H1 (cell line): ENCODE data around the gene CBX4. TPM values are rescaled to one million over a fixed set of nuclear protein-coding genes. Genes with fewer than 3 reads are reported as not detected.

Experiments
- CHD1 ChIP-seq: IDR thresholded peaks from 2 replicates; pipeline ENCODE4 v1.6.1; 2012; ENCODE audit warnings: low read depth, low read length, improper control_type of control experiment
- CHD7 ChIP-seq: fragments of 300-600 bp; sonication (generic); IDR thresholded peaks from 2 replicates; pipeline ENCODE4 v1.7.1; 2012; ENCODE audit warnings: low read length, moderate library complexity, mild to moderate bottlenecking, inconsistent platforms; ENCODE audit not compliant: insufficient replicate concordance
- EZH2 ChIP-seq: fragments of 200-600 bp; sonication (generic); IDR thresholded peaks from 2 replicates; pipeline ENCODE4 v1.7.1; 2012; ENCODE audit warnings: low read depth, mild to moderate bottlenecking, moderate library complexity, low read length, inconsistent platforms; ENCODE audit not compliant: severe bottlenecking
- MAFK ChIP-seq: IDR thresholded peaks from 2 replicates; pipeline ENCODE4 v1.6.1; 2012; ENCODE audit warnings: low read depth, mild to moderate bottlenecking, improper control_type of control experiment, low read length
- RAD21 ChIP-seq, 2 experiments: IDR thresholded peaks in 1 of 2; conservative IDR thresholded peaks in 1 of 2; 2 replicates each; pipeline ENCODE4 v1.6.1; 2011; ENCODE audit warnings: low read depth in 2 of 2, low read length in 2 of 2, improper control_type of control experiment in 1 of 2, inconsistent platforms in 1 of 2, mild to moderate bottlenecking in 1 of 2, moderate library complexity in 1 of 2
- SIRT6 ChIP-seq: IDR thresholded peaks from one replicate; pipeline ENCODE4 v1.7.1; 2012; ENCODE audit warnings: low read length, inconsistent platforms
- TBP ChIP-seq: IDR thresholded peaks from 2 replicates; pipeline ENCODE4 v1.6.1; 2011; ENCODE audit warnings: low read depth, low read length, improper control_type of control experiment
- YY1 ChIP-seq: IDR thresholded peaks from 2 replicates; pipeline ENCODE4 v1.6.1; 2011; ENCODE audit warnings: low read depth, mild to moderate bottlenecking, low read length
- ZNF274 ChIP-seq: IDR thresholded peaks from 2 replicates; pipeline ENCODE4 v1.7.0; 2012; ENCODE audit warnings: low read length, borderline replicate concordance; ENCODE audit errors: extremely low read depth
- polyA plus RNA-seq, 7 experiments: library from polyadenylated mRNA; depleted of rRNA in 3 of 7; stranded (reverse) in 5 of 7; unstranded in 2 of 7; fragments of >200 nt in 5 of 7; fragments of 200-250 nt in 2 of 7; gene quantifications; 1 replicate in 5 of 7; 2 replicates in 1 of 7; 4 replicates in 1 of 7; pipeline versions ENCODE4 v1.2.1 to v1.2.3, GENCODE V29; 2011 to 2013; ENCODE audit warnings: missing spikeins in 2 of 7, mixed read lengths in 2 of 7
- total RNA-seq: library from RNA; stranded (reverse); fragmentation: NEBNext Ultra II Directional; extraction: Animal tissue kit (Norgen Biotek cat#: 25700); gene quantifications from 2 replicates; pipeline ENCODE4 v1.2.1, GENCODE V29; 2021

CBX4 gene
- total and polyA plus RNA-seq, 2 of the 8 experiments (the other 6 are each of a cell fraction or from before 2014, with no cell fraction given), result 1.8 to 4.0 TPM

- TF ChIP-seq CHD7, result no peak
- no peak for TF ChIP-seq RAD21 (IDR thresholded peaks at IDR 0.05 in 1 of 2, conservative IDR thresholded peaks at IDR 0.05 in 1 of 2; ENCODE audit: low read depth in 2 of 2, low read length in 2 of 2)
- no peak for TF ChIP-seq EZH2
- no peak for TF ChIP-seq YY1
- no peak for TF ChIP-seq TBP
- TF ChIP-seq MAFK, result no peak
- no peak for TF ChIP-seq SIRT6
- no peak for TF ChIP-seq CHD1
- no peak for TF ChIP-seq ZNF274
These were observed 50.8 kb downstream of the CBX4 start (continued) for GRCh38 chr17:79788455-79788854.
